ENCODE results near the gene PEAK1.
A peak's percentile ranks its signal among the peaks of the same experiment; 100 is the strongest.

The PEAK1 gene

GRCh38 chr15:77070180-77070494 lies 349.8 kb downstream of the PEAK1 start:
- H3K4me3 ChIP-seq (replicated peaks; ENCODE audit: insufficient read depth, low read length) = peak overlapping the region; percentile 69
- peak overlapping the region; percentile 71 for H3K27ac ChIP-seq (replicated peaks)
- no peak for DNase-seq (ENCODE audit: low read depth in 1 of 2, low spot score in 1 of 2)
- TF ChIP-seq GABPA (IDR thresholded peaks at IDR 0.05; ENCODE audit: low read depth) = no peak
- no peak for TF ChIP-seq CTCF (IDR thresholded peaks at IDR 0.05; ENCODE audit: insufficient read depth, low read length)
- TF ChIP-seq SPI1 (IDR thresholded peaks at IDR 0.05; ENCODE audit: borderline replicate concordance, low read depth) = no peak
- no peak for TF ChIP-seq REST (IDR thresholded peaks at IDR 0.05; ENCODE audit: insufficient replicate concordance, low read depth)
- no peak for TF ChIP-seq POLR2AphosphoS5 (IDR thresholded peaks at IDR 0.05; ENCODE audit: low read depth)
- H3K27me3 ChIP-seq (ENCODE audit: insufficient read depth, poor library complexity, severe bottlenecking) = no peaks in the 10 kb centered on the region

GRCh38 chr15:77069521-77070121 lies 350.3 kb downstream of the PEAK1 start:
- H3K27me3 ChIP-seq (ENCODE audit: insufficient read depth, poor library complexity, severe bottlenecking) = no peaks in the 10 kb centered on the region
- peak overlapping the region; percentile 69 for H3K4me3 ChIP-seq (replicated peaks; ENCODE audit: insufficient read depth, low read length)
- H3K27ac ChIP-seq (replicated peaks) = no peak overlapping the region
- no peak for DNase-seq (ENCODE audit: low read depth in 1 of 2, low spot score in 1 of 2)
- TF ChIP-seq REST (IDR thresholded peaks at IDR 0.05; ENCODE audit: insufficient replicate concordance, low read depth) = no peak
- TF ChIP-seq CTCF (IDR thresholded peaks at IDR 0.05; ENCODE audit: insufficient read depth, low read length) = no peak
- TF ChIP-seq GABPA (IDR thresholded peaks at IDR 0.05; ENCODE audit: low read depth) = no peak

- no peak for TF ChIP-seq SPI1 (IDR thresholded peaks at IDR 0.05; ENCODE audit: borderline replicate concordance, low read depth)
- H3K27me3 ChIP-seq (ENCODE audit: insufficient read depth, poor library complexity, severe bottlenecking) = no peaks in the 10 kb centered on the region
- no peak overlapping the region for H3K4me3 ChIP-seq (replicated peaks; ENCODE audit: insufficient read depth, low read length)
- DNase-seq (ENCODE audit: low read depth in 1 of 2, low spot score in 1 of 2) = no peak
- H3K27ac ChIP-seq (replicated peaks) = no peak overlapping the region
Observed at GRCh38 chr15:77068633-77069032, 351.3 kb downstream of the PEAK1 start.

- no peak overlapping the region for H3K4me3 ChIP-seq (replicated peaks; ENCODE audit: insufficient read depth, low read length)
- TF ChIP-seq CTCF (IDR thresholded peaks at IDR 0.05; ENCODE audit: insufficient read depth, low read length) = no peak
- no peak for TF ChIP-seq POLR2AphosphoS5 (IDR thresholded peaks at IDR 0.05; ENCODE audit: low read depth)
- TF ChIP-seq SPI1 (IDR thresholded peaks at IDR 0.05; ENCODE audit: borderline replicate concordance, low read depth) = no peak
- no peak for TF ChIP-seq REST (IDR thresholded peaks at IDR 0.05; ENCODE audit: insufficient replicate concordance, low read depth)
- no peak for TF ChIP-seq GABPA (IDR thresholded peaks at IDR 0.05; ENCODE audit: low read depth)
- DNase-seq (ENCODE audit: low read depth in 1 of 2, low spot score in 1 of 2) = no peak
- no peak overlapping the region for H3K27ac ChIP-seq (replicated peaks)
- no peaks in the 10 kb centered on the region for H3K27me3 ChIP-seq (ENCODE audit: insufficient read depth, poor library complexity, severe bottlenecking)
Observed at GRCh38 chr15:77067691-77068367, 352.1 kb downstream of the PEAK1 start.
